Immature natural killer cell (primary cell): Measurements from ENCODE around the gene APBA2. TPM values are rescaled to one million over a fixed set of nuclear protein-coding genes. Genes with fewer than 3 reads are reported as not detected.

Experiments
- DNase-seq, 3 donors: peaks; one replicate each; pipeline ENCODE4 v3.0.0; 2022; ENCODE audit warnings: mixed read lengths in 1 of 3
- H3K27ac Mint-ChIP-seq, 6 donors: one replicate each; pipeline ENCODE4 v1.8.0; 2020; ENCODE audit warnings: mixed read lengths in 6 of 6, mild to moderate bottlenecking in 5 of 6, inconsistent platforms in 4 of 6, moderate library complexity in 3 of 6
- H3K27me3 Mint-ChIP-seq, 3 donors: one replicate each; pipeline ENCODE4 v1.8.0; 2020 to 2021; ENCODE audit warnings: low read depth in 3 of 3, mild to moderate bottlenecking in 3 of 3, mixed read lengths in 3 of 3, moderate library complexity in 3 of 3, inconsistent platforms in 1 of 3
- H3K36me3 Mint-ChIP-seq, 3 donors: one replicate each; pipeline ENCODE4 v1.8.0; 2020; ENCODE audit warnings: mixed read lengths in 3 of 3, inconsistent platforms in 2 of 3, mild to moderate bottlenecking in 2 of 3
- H3K4me1 Mint-ChIP-seq, 2 donors: one replicate each; pipeline ENCODE4 v1.8.0; 2020; ENCODE audit warnings: inconsistent platforms in 2 of 2, mild to moderate bottlenecking in 2 of 2, mixed read lengths in 2 of 2, moderate library complexity in 1 of 2
- H3K4me3 Mint-ChIP-seq, 5 donors: one replicate each; pipeline ENCODE4 v1.8.0; 2020; ENCODE audit warnings: mild to moderate bottlenecking in 5 of 5, mixed read lengths in 5 of 5, inconsistent platforms in 3 of 5, moderate library complexity in 3 of 5
- H3K9me3 Mint-ChIP-seq, 6 donors: one replicate each; pipeline ENCODE4 v1.8.0; 2020; ENCODE audit warnings: mild to moderate bottlenecking in 6 of 6, mixed read lengths in 6 of 6, inconsistent platforms in 4 of 6, moderate library complexity in 3 of 6
- polyA plus RNA-seq, 3 donors: library from polyadenylated mRNA; unstranded; fragments of 300-500 nt; fragmentation: Illumina TruSeq; gene quantifications; one replicate each; pipeline ENCODE4 v1.2.3, GENCODE V29; 2021

APBA2 gene
- polyA plus RNA-seq, 3 donors from 2014 or later: 24.4 to 68.7 (median 25.4) TPM

DNA sequence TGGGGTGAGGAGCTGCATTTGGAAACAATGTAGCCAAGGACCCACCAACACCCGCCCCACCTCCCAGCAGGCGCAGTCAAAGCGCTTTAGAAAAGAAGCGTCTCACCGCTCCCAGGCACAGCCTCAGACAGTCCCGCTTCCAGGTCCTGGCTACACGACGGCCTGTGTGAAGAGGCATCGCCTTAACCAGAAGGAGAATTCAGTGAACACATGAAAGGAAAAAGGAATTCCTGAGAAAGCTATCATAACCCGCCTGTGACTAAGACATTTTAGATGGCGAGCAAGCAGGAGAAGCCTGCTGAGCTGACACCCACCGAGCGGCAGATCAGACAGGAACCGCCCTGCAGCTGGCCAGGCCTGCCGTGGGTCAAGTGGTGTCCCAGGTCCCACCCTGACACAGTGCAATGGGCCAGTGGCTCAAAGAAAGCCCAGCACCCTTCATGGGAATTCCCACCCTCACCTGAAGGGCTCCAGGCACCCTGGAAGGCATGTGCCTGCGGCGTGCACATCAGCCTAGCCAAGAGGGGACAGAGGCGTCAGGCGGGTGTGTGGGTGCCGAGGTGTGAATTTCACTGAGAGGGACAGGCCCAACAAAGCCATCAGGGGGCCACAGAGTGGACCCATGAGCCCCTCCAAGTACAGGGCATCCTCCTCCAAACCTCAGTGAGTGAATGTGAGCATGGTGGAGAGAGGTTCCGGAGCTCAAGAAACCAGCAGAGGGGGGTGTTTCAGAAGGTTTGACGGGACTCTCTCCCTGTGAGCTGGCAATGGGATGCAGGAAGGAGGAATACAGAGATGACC lies 239.0 kb downstream of the APBA2 start:
- H3K27ac Mint-ChIP-seq: no peak overlapping the region
- H3K9me3 Mint-ChIP-seq: no peaks in the 10 kb centered on the region
- DNase-seq: no peak
- H3K27me3 Mint-ChIP-seq: peaks cover 4 to 6% (median 5%) of the 10 kb centered on the region in 3 donors
- peaks cover 12 to 13% of the 10 kb centered on the region in 2 donors for H3K4me1 Mint-ChIP-seq
- no peaks in the 10 kb centered on the region for H3K36me3 Mint-ChIP-seq
- no peak overlapping the region for H3K4me3 Mint-ChIP-seq

DNA sequence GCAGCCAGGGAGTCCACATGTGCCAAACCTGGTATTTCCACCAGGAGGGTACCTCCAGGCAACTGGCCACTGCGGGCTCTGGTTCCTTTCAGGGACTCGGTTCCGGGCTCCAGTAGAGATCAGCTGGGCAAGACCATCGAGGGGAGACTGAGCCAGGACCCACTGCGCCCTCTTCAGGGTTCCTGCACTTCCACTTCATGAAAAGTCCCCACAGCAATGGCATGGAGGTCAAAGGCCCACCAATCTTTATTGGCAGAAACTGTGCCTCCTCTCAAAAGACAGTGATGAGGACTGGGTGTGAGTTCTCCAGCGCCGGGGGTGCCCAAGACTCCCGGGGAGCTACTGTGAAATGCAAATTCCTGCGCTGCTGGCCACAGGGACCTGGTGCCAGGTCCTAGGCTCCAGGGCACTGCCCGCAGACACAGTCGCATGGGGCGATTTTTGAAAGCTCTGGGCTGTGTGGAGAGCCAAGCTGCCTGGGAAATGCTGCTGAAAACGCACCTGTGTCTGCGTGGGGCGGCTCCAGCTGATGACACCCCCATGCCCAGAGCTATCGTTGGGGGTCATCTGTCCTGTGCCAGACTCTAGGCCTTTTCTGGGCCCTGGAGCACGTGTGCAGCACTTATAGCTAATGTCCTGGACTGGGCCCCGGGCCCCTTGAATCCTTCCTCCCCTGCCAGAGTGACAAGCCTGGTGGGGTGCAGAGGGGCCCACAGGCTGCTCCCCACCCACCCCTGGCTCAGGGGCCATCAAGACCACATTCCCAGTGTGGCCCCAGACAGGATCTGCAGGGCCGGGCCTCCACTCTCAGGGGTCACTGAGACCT lies 239.8 kb downstream of the APBA2 start:
- Mint-ChIP-seq H3K4me3 (no peak overlapping the region), H3K9me3 (no peaks in the 10 kb centered on the region), H3K27ac (no peak overlapping the region), H3K27me3 (peaks cover 1 to 4% (median 2%) of the 10 kb centered on the region in 3 donors), H3K36me3 (no peaks in the 10 kb centered on the region), H3K4me1 (peaks cover 12 to 13% of the 10 kb centered on the region in 2 donors)
- no peak for DNase-seq

DNA sequence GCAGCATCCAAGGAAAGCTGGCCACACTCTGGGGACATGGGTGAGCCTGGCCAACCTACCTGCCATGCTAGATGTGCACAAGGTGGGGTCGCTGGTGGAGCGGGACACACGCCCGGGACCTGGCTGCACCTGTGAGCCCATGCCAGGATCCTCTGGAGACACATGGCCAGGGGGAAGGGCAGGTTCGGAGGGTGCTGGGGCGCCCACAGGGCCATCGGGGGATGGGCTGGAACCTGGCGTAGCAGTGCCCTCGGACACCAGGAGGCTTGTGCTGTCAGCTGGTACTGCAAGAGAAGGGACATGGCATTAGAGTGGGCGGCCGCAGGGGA lies 240.4 kb downstream of the APBA2 start:
- no peaks in the 10 kb centered on the region for H3K36me3 Mint-ChIP-seq
- H3K9me3 Mint-ChIP-seq: no peaks in the 10 kb centered on the region
- no peak overlapping the region for H3K27ac Mint-ChIP-seq
- DNase-seq: no peak
- H3K27me3 Mint-ChIP-seq: peaks cover 1 to 4% (median 2%) of the 10 kb centered on the region in 3 donors
- H3K4me1 Mint-ChIP-seq: peaks cover 12 to 13% of the 10 kb centered on the region in 2 donors
- no peak overlapping the region for H3K4me3 Mint-ChIP-seq

DNA sequence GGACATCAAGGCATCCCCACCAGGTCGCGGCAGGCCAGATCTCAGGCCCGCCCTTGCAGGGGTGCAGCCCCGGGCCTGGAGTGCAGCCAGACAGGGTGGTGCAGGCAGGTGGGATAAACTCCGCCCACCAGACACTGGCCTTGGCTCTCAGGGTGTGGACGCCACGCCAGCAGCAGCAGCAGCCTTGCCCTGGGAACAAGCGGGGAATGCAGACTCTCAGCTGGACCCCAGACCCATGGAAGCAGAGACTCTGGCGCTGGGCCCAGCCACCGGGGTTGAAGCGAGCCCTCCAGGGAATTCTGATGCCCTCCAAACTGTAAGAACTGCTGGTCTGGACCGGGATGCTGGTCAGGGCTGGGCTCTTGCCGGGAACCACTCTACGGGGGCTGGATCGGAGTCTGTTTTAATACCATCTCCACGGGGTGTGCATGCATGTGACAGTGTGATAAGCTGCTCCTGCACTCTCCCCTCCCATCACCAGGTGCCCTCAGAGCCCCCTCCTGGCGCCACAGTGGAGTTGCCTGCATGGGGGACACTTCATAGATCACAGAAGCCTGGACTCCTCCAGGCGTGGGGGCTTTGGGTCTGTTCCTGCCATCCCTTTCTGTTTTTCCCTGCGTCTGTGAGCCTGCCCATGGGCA lies 241.2 kb downstream of the APBA2 start:
- DNase-seq: no peak
- H3K27me3 Mint-ChIP-seq: peaks cover 1 to 4% (median 2%) of the 10 kb centered on the region in 3 donors
- H3K4me1 Mint-ChIP-seq: peaks cover 12 to 13% of the 10 kb centered on the region in 2 donors
- no peak overlapping the region for H3K27ac Mint-ChIP-seq
- no peaks in the 10 kb centered on the region for H3K36me3 Mint-ChIP-seq
- H3K4me3 Mint-ChIP-seq: no peak overlapping the region
- no peaks in the 10 kb centered on the region for H3K9me3 Mint-ChIP-seq

DNA sequence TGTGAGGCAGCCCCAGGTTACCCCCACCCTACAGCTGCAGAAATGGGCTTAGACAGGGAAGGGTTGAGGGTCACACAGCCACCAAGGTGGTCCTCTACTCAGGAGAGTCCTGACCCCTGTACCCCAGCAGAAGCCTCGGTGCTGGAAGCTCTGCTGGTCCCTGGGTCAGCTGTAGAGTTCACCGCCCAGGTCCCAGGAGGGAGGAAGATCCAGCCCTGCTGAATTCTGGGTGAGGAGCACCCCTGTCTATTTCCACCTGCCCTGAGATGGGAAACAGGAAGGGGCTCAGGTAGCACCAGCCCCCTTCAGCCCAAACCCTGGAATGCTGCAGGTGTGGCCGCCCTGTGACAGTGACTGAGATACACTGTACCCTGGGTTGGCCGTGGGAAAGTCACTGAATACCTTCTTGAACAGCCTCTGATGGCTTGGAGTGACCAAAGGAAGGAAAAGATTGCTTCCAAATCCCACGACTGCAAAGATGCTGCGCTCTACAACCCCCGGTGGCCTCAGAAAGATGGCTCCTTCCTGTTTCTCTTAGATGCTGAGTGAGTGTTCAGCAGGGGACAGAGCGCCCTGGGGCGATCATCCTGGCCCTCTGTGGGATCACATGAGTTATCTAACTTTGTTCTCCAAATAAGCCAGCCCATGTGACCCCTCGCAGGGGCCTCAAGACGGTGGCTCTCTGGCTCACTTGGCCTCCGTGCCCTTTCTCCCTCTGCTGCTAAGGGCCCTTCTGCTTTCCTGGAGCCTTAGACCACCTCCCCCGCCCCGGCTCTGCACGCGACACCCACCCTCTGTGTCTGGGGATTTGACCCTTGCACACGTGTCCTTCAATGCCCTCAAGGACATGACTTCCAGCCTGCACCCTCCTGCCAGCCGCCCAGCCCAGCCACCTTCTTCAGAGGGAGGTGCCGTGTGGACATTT lies 242.0 kb downstream of the APBA2 start:
- Mint-ChIP-seq H3K9me3 (no peaks in the 10 kb centered on the region), H3K36me3 (no peaks in the 10 kb centered on the region), H3K4me1 (peaks cover 7% of the 10 kb centered on the region in 2 donors), H3K27ac (no peak overlapping the region), H3K27me3 (peaks cover 0 to 6% (median 2%) of the 10 kb centered on the region in 3 donors), H3K4me3 (no peak overlapping the region)
- DNase-seq: no peak

DNA sequence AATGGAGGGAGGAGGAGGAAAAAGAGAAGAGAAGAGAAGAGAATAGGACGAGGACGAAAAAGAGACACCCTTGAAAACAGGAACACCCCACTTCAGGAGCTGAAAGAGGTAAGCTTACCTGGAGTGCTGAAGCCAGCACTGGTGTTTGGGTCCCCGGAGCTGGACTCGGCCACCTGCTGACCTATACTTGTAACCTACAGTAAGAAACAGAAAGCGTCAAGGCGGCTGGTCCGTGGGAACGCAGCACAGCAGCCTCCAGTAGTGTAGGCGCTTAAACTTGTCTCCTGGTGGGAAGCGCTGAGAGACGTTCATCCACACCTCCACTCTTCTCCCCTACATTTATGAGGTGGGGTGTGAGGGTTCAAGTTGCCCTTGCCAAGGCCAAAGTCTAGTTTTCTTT lies 242.9 kb downstream of the APBA2 start:
- no peak for DNase-seq
- Mint-ChIP-seq H3K4me3 (no peak overlapping the region), H3K27ac (no peak overlapping the region), H3K27me3 (peaks cover 0 to 6% (median 2%) of the 10 kb centered on the region in 3 donors), H3K9me3 (no peaks in the 10 kb centered on the region), H3K4me1 (no peaks in the 10 kb centered on the region), H3K36me3 (no peaks in the 10 kb centered on the region)

DNA sequence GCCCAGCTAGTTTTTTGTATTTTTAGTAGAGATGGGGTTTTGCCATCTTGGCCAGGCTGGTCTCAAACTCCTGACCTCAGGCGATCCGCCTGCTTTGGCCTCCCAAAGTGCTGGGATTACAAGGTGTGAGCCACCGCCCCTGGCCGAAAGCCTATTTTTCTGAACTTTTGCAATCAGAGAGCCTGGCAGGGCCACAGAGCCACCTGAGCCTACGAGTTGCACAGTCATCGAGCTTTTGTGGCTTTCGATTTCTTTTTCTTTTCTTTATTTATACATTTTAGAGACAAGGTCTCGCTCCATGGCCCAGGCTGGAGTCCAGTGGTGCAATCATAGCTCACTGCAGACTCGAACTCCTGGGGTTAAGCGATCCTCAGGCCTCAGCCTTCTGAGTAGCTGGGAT lies 243.4 kb downstream of the APBA2 start:
- H3K4me3 Mint-ChIP-seq: no peak overlapping the region
- H3K27ac Mint-ChIP-seq: no peak overlapping the region
- H3K36me3 Mint-ChIP-seq: no peaks in the 10 kb centered on the region
- H3K4me1 Mint-ChIP-seq: no peaks in the 10 kb centered on the region
- H3K9me3 Mint-ChIP-seq: no peaks in the 10 kb centered on the region
- peaks cover 0 to 5% (median 2%) of the 10 kb centered on the region in 3 donors for H3K27me3 Mint-ChIP-seq
- no peak for DNase-seq

DNA sequence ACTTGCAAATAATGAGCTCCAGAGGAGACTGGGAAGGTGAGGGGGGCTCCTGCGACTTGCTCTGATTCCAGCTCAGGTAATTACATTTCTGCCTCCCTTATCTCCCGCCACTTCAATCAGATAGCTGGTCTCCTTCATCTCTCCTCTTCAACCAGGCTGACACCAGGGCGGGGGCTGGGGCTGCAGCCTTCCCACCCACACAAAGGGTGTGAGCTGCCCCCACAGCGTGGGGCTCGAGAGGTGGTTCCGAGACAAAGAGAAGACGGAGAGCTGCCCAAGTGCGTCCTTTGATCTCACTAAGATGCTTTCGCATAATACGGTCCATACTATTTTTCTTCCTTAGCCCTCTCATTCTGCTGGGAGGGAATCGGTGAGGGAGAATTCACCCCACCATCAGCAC lies 244.2 kb downstream of the APBA2 start:
- DNase-seq: no peak
- Mint-ChIP-seq H3K36me3 (no peaks in the 10 kb centered on the region), H3K9me3 (no peaks in the 10 kb centered on the region), H3K27ac (no peak overlapping the region), H3K27me3 (peaks cover 0 to 4% (median 2%) of the 10 kb centered on the region in 3 donors), H3K4me3 (no peak overlapping the region), H3K4me1 (no peaks in the 10 kb centered on the region)

DNA sequence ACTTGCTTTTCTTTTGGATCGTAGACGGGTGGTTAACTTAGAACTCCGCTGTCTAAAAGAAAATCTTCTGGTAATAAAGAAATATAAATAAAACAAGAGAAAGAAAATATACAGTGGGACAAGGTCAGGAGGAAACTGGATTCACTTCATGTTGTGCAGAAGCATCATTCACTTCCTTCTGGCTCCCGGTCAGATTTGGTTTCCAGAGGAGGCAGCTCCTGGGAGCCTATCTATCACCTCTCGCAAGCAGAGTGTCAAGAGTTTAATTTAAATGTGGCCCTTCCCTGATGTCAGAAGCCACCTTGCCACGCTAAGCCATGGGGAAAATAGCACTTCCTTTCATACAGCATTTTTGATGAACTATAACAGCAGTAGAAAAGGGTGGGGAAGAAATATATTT lies 244.7 kb downstream of the APBA2 start:
- H3K4me3 Mint-ChIP-seq: no peak overlapping the region
- no peak for DNase-seq
- H3K27ac Mint-ChIP-seq: no peak overlapping the region
- no peaks in the 10 kb centered on the region for H3K36me3 Mint-ChIP-seq
- no peaks in the 10 kb centered on the region for H3K4me1 Mint-ChIP-seq
- H3K9me3 Mint-ChIP-seq: no peaks in the 10 kb centered on the region
- peaks cover 0 to 2% (median 2%) of the 10 kb centered on the region in 3 donors for H3K27me3 Mint-ChIP-seq

DNA sequence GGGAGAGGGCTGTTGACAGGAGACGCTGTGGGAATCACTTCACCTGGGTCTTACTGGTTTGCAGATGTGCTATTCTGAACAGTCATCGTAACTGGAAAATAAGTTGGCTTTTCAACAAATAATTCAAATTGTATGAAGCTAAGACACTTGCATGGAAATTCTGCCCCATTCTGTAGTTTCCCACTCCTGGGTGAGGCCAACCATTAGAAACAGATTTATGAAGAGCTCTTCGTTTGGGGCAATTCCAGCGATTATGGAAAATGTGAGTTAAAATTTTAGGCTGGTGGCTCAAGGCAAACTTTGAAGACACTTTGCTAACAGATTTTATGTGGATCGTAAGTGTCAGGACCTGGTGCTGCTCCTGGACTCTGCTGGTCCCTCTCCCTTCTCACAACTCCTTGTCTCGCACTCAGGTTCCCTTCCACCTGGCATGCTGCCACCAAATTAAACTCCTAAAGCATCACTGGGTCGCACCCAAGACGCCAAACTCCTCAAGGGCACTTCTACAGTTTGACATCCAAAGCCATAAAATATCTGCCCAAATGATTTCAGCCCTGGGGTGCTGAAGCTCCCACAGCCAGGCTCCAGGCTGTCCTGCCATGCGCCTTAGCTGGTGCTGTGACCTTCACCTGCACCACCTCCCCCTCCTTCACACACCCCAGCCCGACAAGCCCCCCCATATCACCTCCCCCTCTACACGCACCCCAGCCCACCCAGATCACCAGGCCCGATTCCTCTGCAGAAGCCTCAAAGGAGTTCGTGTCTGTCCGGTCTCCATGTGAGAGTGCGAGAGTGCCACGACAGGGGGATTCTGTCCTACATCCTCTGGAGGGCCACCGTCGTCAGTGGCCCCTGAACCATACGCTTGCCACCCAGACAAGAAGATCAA lies 245.4 kb downstream of the APBA2 start:
- H3K27me3 Mint-ChIP-seq: peaks cover 0 to 2% (median 2%) of the 10 kb centered on the region in 3 donors
- no peaks in the 10 kb centered on the region for H3K4me1 Mint-ChIP-seq
- no peaks in the 10 kb centered on the region for H3K9me3 Mint-ChIP-seq
- H3K36me3 Mint-ChIP-seq: no peaks in the 10 kb centered on the region
- H3K27ac Mint-ChIP-seq: no peak overlapping the region
- no peak for DNase-seq
- no peak overlapping the region for H3K4me3 Mint-ChIP-seq

DNA sequence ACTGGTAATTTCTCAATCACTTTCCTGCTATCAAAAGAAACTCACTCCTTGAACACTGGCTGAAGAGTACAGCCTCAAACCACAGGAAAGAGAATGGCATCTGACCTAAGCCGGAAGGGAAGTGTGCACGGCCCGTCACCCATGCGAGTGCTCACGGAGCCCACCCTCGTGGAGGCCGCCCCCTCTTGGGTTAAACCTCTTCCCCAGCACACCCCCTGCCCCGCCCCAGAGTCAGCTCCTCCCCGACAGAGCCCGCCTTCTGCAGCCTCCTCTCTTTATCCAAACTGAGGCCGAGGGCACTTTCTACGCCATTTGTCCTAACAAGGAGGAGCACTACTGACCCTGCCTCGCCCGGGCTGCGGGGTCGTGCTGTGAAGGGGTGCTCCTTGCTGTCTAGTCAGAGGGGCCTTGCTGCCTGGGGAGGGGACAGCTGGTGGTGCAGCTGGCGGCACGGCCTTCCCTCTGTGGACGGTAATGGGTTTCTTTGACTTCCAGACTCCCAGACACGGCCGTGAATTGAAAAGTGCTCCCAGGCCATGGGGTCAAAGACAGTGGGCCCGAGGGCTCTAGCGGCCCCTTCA lies 246.2 kb downstream of the APBA2 start:
- peaks cover 0 to 2% (median 2%) of the 10 kb centered on the region in 3 donors for H3K27me3 Mint-ChIP-seq
- no peaks in the 10 kb centered on the region for H3K4me1 Mint-ChIP-seq
- DNase-seq: no peak
- no peak overlapping the region for H3K4me3 Mint-ChIP-seq
- no peaks in the 10 kb centered on the region for H3K36me3 Mint-ChIP-seq
- H3K27ac Mint-ChIP-seq: no peak overlapping the region
- no peaks in the 10 kb centered on the region for H3K9me3 Mint-ChIP-seq

DNA sequence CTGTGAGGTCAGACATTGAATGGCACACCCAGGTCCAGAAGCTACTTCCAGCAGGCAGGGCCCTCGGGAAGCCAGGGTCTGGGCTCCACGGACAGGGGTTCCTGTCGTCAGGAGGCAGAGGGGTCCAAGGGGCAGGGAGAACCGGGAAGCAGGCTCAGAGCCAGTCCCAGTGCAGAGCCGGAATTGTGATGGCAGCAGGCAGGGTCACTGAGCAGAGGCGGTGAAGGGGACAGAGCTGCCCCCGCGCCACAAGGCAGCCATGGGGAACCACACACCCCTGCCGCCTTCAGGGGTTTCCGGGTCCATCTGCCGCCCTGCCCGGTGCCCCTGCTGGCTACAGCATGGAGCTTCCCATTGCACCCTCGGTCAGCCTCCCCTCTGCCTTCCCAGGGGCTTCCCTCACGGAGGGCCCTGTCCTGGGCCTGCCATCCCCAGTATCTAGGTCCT lies 247.0 kb downstream of the APBA2 start:
- DNase-seq: no peak
- Mint-ChIP-seq H3K36me3 (no peaks in the 10 kb centered on the region), H3K9me3 (no peaks in the 10 kb centered on the region), H3K27ac (no peak overlapping the region), H3K4me3 (no peak overlapping the region), H3K27me3 (peaks cover 0 to 2% (median 2%) of the 10 kb centered on the region in 3 donors), H3K4me1 (no peaks in the 10 kb centered on the region)
